ENCODE measurements around the gene PWP1. TPM values are rescaled to one million over a fixed set of nuclear protein-coding genes. Genes with fewer than 3 reads are reported as not detected.
"Not testable (repeated sequence)": the region's sequence is repeated elsewhere in the genome, so short reads cannot be mapped to it uniquely, and the experiment has no call there.

Gene PWP1
- total and polyA plus RNA-seq, 4 donors: 19.5 to 34.8 (median 30.4) TPM

GRCh38 chr12:107718606-107719005 is 33.0 kb downstream of the PWP1 start:
- no peak for TF ChIP-seq CTCF (IDR thresholded peaks at IDR 0.05; ENCODE audit: control extremely low read depth, extremely low read depth)
- Histone ChIP-seq H3K27me3 (ENCODE audit: control insufficient read depth in 3 of 3, insufficient read depth in 3 of 3, low read length in 2 of 3) (no peaks in the 10 kb centered on the region), H3K27ac (ENCODE audit: low read depth in 1 of 2, low read length in 1 of 2) (no peak overlapping the region), H3K4me1 (ENCODE audit: control insufficient read depth in 5 of 5, insufficient read depth in 5 of 5, low read length in 5 of 5) (no peaks in the 10 kb centered on the region), H3K4me3 (no peak overlapping the region), H3K9me3 (ENCODE audit: control insufficient read depth in 4 of 4, insufficient read depth in 3 of 4, low read length in 3 of 4) (no peaks in the 10 kb centered on the region), H3K36me3 (ENCODE audit: control insufficient read depth in 4 of 4, insufficient read depth in 4 of 4, low read length in 4 of 4) (peaks cover 2 to 10% (median 5%) of the 10 kb centered on the region in 4 donors), H3K9ac (ENCODE audit: insufficient read depth in 1 of 2, low read length in 2 of 2) (no peak overlapping the region)
- 97 to 98% methylated on average over 1 of the region's 1 CpG for WGBS, 2 donors
- no peak for DNase-seq
- no peak for ATAC-seq (ENCODE audit: insufficient read depth, low FRiP score)

- ATAC-seq (ENCODE audit: insufficient read depth, low FRiP score); H3K27ac ChIP-seq (ENCODE audit: low read depth in 1 of 2, low read length in 1 of 2); H3K9me3 ChIP-seq (ENCODE audit: control insufficient read depth in 4 of 4, insufficient read depth in 3 of 4, low read length in 3 of 4); DNase-seq; H3K9ac ChIP-seq (ENCODE audit: insufficient read depth in 1 of 2, low read length in 2 of 2); H3K36me3 ChIP-seq (ENCODE audit: control insufficient read depth in 4 of 4, insufficient read depth in 4 of 4, low read length in 4 of 4); H3K4me1 ChIP-seq (ENCODE audit: control insufficient read depth in 5 of 5, insufficient read depth in 5 of 5, low read length in 5 of 5); H3K4me3 ChIP-seq; H3K27me3 ChIP-seq (ENCODE audit: control insufficient read depth in 3 of 3, insufficient read depth in 3 of 3, low read length in 2 of 3): not testable (repeated sequence)
- WGBS, 2 donors: 39 to 46% methylated on average over 1 of the region's 1 CpG
Measured at GRCh38 chr12:107727327-107727726, 41.7 kb downstream of the PWP1 start.

- H3K4me1 ChIP-seq (ENCODE audit: control insufficient read depth in 5 of 5, insufficient read depth in 5 of 5, low read length in 5 of 5); ATAC-seq (ENCODE audit: insufficient read depth, low FRiP score): not testable (repeated sequence)
- WGBS, 2 donors: no CpG with 5 or more reads among the region's 1 CpG
Measured at GRCh38 chr12:107727742-107728141, 42.1 kb downstream of the PWP1 start.

GRCh38 chr12:107730618-107731341 is 45.2 kb downstream of the PWP1 start:
- Histone ChIP-seq H3K27me3 (ENCODE audit: control insufficient read depth in 3 of 3, insufficient read depth in 3 of 3, low read length in 2 of 3) (no peaks in the 10 kb centered on the region), H3K4me3 (no peak overlapping the region), H3K9me3 (ENCODE audit: control insufficient read depth in 4 of 4, insufficient read depth in 3 of 4, low read length in 3 of 4) (no peaks in the 10 kb centered on the region), H3K27ac (ENCODE audit: low read depth in 1 of 2, low read length in 1 of 2) (no peak overlapping the region), H3K9ac (ENCODE audit: insufficient read depth in 1 of 2, low read length in 2 of 2) (no peak overlapping the region), H3K36me3 (ENCODE audit: control insufficient read depth in 4 of 4, insufficient read depth in 4 of 4, low read length in 4 of 4) (peaks cover 6 to 19% (median 8%) of the 10 kb centered on the region in 4 donors), H3K4me1 (ENCODE audit: control insufficient read depth in 5 of 5, insufficient read depth in 5 of 5, low read length in 5 of 5) (no peaks in the 10 kb centered on the region)
- no peak for ATAC-seq (ENCODE audit: insufficient read depth, low FRiP score)
- no peak for DNase-seq
- no peak for TF ChIP-seq CTCF (IDR thresholded peaks at IDR 0.05; ENCODE audit: control extremely low read depth, extremely low read depth)
- 75 to 86% methylated on average over 4 of the region's 4 CpGs for WGBS, 2 donors

More at GRCh38 chr12:107727742-107728141, 42.1 kb downstream of the PWP1 start:
- not testable (repeated sequence) for H3K9me3 ChIP-seq (ENCODE audit: control insufficient read depth in 4 of 4, insufficient read depth in 3 of 4, low read length in 3 of 4); H3K4me3 ChIP-seq; H3K27ac ChIP-seq (ENCODE audit: low read depth in 1 of 2, low read length in 1 of 2); H3K27me3 ChIP-seq (ENCODE audit: control insufficient read depth in 3 of 3, insufficient read depth in 3 of 3, low read length in 2 of 3); H3K9ac ChIP-seq (ENCODE audit: insufficient read depth in 1 of 2, low read length in 2 of 2); DNase-seq; H3K36me3 ChIP-seq (ENCODE audit: control insufficient read depth in 4 of 4, insufficient read depth in 4 of 4, low read length in 4 of 4)
